ENCODE measurements around the gene ZNF157.

Gene ZNF157

GRCh38 chrX:47456080-47456479, 85.7 kb downstream of the ZNF157 start:
- no peak overlapping the region for H3K4me3 ChIP-seq (ENCODE audit: low read depth, low read length)
- CTCF ChIA-PET: no interaction called here
- POLR2A ChIA-PET: no interaction called here

GRCh38 chrX:47458528-47458927, 88.2 kb downstream of the ZNF157 start:
- TF ChIP-seq, protein P1, sequence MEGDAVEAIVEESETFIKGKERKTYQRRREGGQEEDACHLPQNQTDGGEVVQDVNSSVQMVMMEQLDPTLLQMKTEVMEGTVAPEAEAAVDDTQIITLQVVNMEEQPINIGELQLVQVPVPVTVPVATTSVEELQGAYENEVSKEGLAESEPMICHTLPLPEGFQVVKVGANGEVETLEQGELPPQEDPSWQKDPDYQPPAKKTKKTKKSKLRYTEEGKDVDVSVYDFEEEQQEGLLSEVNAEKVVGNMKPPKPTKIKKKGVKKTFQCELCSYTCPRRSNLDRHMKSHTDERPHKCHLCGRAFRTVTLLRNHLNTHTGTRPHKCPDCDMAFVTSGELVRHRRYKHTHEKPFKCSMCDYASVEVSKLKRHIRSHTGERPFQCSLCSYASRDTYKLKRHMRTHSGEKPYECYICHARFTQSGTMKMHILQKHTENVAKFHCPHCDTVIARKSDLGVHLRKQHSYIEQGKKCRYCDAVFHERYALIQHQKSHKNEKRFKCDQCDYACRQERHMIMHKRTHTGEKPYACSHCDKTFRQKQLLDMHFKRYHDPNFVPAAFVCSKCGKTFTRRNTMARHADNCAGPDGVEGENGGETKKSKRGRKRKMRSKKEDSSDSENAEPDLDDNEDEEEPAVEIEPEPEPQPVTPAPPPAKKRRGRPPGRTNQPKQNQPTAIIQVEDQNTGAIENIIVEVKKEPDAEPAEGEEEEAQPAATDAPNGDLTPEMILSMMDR (IDR thresholded peaks at IDR 0.05; ENCODE audit: insufficient read depth, low read length, missing control alignments): no peak
- ChIA-PET POLR2A (no interaction called here), CTCF (no interaction called here)
- H3K4me3 ChIP-seq (ENCODE audit: low read depth, low read length): no peak overlapping the region
- DNase-seq (ENCODE audit: low read depth, low spot score): no peak

More at GRCh38 chrX:47456080-47456479, 85.7 kb downstream of the ZNF157 start:
- DNase-seq (ENCODE audit: low read depth, low spot score): no peak
- TF ChIP-seq, protein P1 (IDR thresholded peaks at IDR 0.05; ENCODE audit: insufficient read depth, low read length, missing control alignments): no peak

GRCh38 chrX:47460561-47460960, 90.2 kb downstream of the ZNF157 start:
- ChIA-PET POLR2A (no interaction called here), CTCF (no interaction called here)
- H3K4me3 ChIP-seq (ENCODE audit: low read depth, low read length): no peak overlapping the region
- TF ChIP-seq, protein P1 (IDR thresholded peaks at IDR 0.05; ENCODE audit: insufficient read depth, low read length, missing control alignments): no peak
- no peak for DNase-seq (ENCODE audit: low read depth, low spot score)

All from AG04449 (cell line).